Measurements from ENCODE around the gene NMRAL1.

DNA sequence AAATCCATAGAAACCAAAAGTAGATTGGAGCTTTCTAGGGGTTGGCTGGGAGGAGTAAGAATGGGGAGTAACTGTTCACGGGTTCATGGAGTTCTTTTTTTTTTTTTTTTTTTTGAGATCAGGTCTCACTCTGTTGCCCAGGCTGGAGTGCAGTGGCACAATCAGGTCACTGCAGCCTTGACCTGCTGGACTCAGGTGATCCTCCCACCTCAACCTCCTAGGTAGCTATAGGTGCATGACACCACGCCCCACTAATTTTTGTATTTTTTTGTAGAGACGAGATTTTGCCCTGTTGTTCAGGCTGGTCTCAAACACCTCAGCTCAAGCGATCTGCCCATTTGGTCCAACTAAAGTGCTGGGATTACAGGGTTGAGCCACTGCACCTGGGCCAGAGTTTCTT is 1.5 kb downstream of the NMRAL1 start:
- TF ChIP-seq CTCF (conservative IDR thresholded peaks at IDR 0.05; ENCODE audit: low read depth in 2 of 2) = no peak
- TF ChIP-seq EZH2 (IDR thresholded peaks at IDR 0.05; ENCODE audit: low read depth, unreplicated experiment) = no peak
- TF ChIP-seq POLR2AphosphoS5 (IDR thresholded peaks at IDR 0.05; ENCODE audit: low read depth) = no peak
- TF ChIP-seq, protein P1, sequence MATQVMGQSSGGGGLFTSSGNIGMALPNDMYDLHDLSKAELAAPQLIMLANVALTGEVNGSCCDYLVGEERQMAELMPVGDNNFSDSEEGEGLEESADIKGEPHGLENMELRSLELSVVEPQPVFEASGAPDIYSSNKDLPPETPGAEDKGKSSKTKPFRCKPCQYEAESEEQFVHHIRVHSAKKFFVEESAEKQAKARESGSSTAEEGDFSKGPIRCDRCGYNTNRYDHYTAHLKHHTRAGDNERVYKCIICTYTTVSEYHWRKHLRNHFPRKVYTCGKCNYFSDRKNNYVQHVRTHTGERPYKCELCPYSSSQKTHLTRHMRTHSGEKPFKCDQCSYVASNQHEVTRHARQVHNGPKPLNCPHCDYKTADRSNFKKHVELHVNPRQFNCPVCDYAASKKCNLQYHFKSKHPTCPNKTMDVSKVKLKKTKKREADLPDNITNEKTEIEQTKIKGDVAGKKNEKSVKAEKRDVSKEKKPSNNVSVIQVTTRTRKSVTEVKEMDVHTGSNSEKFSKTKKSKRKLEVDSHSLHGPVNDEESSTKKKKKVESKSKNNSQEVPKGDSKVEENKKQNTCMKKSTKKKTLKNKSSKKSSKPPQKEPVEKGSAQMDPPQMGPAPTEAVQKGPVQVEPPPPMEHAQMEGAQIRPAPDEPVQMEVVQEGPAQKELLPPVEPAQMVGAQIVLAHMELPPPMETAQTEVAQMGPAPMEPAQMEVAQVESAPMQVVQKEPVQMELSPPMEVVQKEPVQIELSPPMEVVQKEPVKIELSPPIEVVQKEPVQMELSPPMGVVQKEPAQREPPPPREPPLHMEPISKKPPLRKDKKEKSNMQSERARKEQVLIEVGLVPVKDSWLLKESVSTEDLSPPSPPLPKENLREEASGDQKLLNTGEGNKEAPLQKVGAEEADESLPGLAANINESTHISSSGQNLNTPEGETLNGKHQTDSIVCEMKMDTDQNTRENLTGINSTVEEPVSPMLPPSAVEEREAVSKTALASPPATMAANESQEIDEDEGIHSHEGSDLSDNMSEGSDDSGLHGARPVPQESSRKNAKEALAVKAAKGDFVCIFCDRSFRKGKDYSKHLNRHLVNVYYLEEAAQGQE (IDR thresholded peaks at IDR 0.05; ENCODE audit: unreplicated experiment) = no peak
- TF ChIP-seq EZH2phosphoT487 (IDR thresholded peaks at IDR 0.05; ENCODE audit: unreplicated experiment) = no peak
- no peak for TF ChIP-seq CREB1 (CRISPR knock-in tag; IDR thresholded peaks at IDR 0.05; ENCODE audit: low read depth)
- no peak for TF ChIP-seq JUNB (IDR thresholded peaks at IDR 0.05; ENCODE audit: unreplicated experiment)
- TF ChIP-seq ZNF331 (CRISPR knock-in tag; IDR thresholded peaks at IDR 0.05; ENCODE audit: low read depth) = no peak
- TF ChIP-seq NANOG (IDR thresholded peaks at IDR 0.05; ENCODE audit: borderline replicate concordance) = no peak
- TF ChIP-seq, protein P2, sequence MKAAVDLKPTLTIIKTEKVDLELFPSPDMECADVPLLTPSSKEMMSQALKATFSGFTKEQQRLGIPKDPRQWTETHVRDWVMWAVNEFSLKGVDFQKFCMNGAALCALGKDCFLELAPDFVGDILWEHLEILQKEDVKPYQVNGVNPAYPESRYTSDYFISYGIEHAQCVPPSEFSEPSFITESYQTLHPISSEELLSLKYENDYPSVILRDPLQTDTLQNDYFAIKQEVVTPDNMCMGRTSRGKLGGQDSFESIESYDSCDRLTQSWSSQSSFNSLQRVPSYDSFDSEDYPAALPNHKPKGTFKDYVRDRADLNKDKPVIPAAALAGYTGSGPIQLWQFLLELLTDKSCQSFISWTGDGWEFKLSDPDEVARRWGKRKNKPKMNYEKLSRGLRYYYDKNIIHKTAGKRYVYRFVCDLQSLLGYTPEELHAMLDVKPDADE (IDR thresholded peaks at IDR 0.05) = no peak

Measured in GM23338 (cell line).